Subcutaneous abdominal adipose tissue (tissue), 5 donors: ENCODE data around the gene TPP1.

Experiments used
- H3K27ac ChIP-seq: one replicate; pipeline ENCODE4 v1.7.0; 2013; ENCODE audit warnings: low read depth, mild to moderate bottlenecking, inconsistent platforms, low read length, moderate library complexity
- H3K27me3 ChIP-seq, 5 donors: one replicate each; pipeline ENCODE4 v1.7.0; 2013; ENCODE audit warnings: low read length in 5 of 5, inconsistent platforms in 1 of 5; ENCODE audit not compliant: control insufficient read depth in 5 of 5, insufficient read depth in 4 of 5
- H3K36me3 ChIP-seq, 5 donors: one replicate each; pipeline ENCODE4 v1.7.0; 2013; ENCODE audit warnings: low read length in 5 of 5; ENCODE audit not compliant: control insufficient read depth in 5 of 5, insufficient read depth in 5 of 5
- H3K4me1 ChIP-seq, 5 donors: one replicate each; pipeline ENCODE4 v1.7.0; 2013; ENCODE audit warnings: low read length in 5 of 5, mild to moderate bottlenecking in 3 of 5, moderate library complexity in 1 of 5; ENCODE audit not compliant: control insufficient read depth in 5 of 5, insufficient read depth in 5 of 5
- H3K4me3 ChIP-seq, 5 donors: one replicate each; pipeline ENCODE4 v1.7.0; 2013; ENCODE audit warnings: low read length in 5 of 5, low read depth in 1 of 5
- H3K9ac ChIP-seq, 5 donors: one replicate each; pipeline ENCODE4 v1.7.0; 2013; ENCODE audit warnings: low read length in 5 of 5, mild to moderate bottlenecking in 4 of 5, moderate library complexity in 3 of 5
- H3K9me3 ChIP-seq, 5 donors: one replicate each; pipeline ENCODE4 v1.7.0; 2013; ENCODE audit warnings: low read length in 5 of 5; ENCODE audit not compliant: control insufficient read depth in 5 of 5
- donor health status: healthy.
- donor health status: healthy.
- donor health status: healthy.
- donor health status: healthy.
- donor health status: healthy.

Gene TPP1

DNA sequence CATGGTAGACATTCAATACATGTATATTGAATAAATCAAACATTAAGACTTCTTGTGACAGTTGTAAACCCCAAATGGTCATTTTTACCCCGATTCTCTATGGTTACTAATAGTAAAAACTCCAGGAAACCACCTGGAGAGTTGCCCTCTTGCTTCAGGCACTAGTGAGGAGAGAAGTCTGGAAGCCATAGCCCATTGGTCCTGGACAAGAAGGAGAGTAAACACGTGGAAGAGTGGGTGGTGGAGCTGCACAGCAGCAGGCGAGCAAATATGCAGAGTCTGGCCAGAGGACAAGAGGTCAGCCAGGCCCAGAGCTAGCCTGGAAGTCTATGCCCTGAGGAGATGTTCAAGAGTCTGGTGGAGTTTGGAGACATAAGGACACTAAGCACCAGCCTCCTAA is 18.6 kb upstream of the TPP1 start:
- Histone ChIP-seq H3K4me3 (no peak overlapping the region), H3K9me3 (no peaks in the 10 kb centered on the region), H3K9ac (no peak overlapping the region), H3K27ac (peak overlapping the region; percentile 65), H3K4me1 (peaks cover 7 to 66% (median 36%) of the 10 kb centered on the region in 5 donors), H3K36me3 (peaks cover 0 to 33% (median 23%) of the 10 kb centered on the region in 5 donors), H3K27me3 (no peaks in the 10 kb centered on the region)

- Histone ChIP-seq H3K36me3 (peaks cover 0 to 47% (median 37%) of the 10 kb centered on the region in 5 donors), H3K9ac (peak overlapping the region in 1 of 5 donors; percentile 11), H3K4me1 (peaks cover 7 to 63% (median 35%) of the 10 kb centered on the region in 5 donors), H3K9me3 (no peaks in the 10 kb centered on the region), H3K27me3 (no peaks in the 10 kb centered on the region), H3K4me3 (no peak overlapping the region), H3K27ac (peak overlapping the region; percentile 65)
Observed at GRCh38 chr11:6636480-6636879, 17.3 kb upstream of the TPP1 start.

- Histone ChIP-seq H3K36me3 (peaks cover 0 to 45% (median 39%) of the 10 kb centered on the region in 5 donors), H3K4me1 (peaks cover 7 to 63% (median 32%) of the 10 kb centered on the region in 5 donors), H3K4me3 (peak overlapping the region in 1 of 5 donors; percentile 6), H3K27ac (peak overlapping the region; percentile 65), H3K27me3 (no peaks in the 10 kb centered on the region), H3K9ac (peak overlapping the region in 4 of 5 donors; percentile 11 to 51 (median 39)), H3K9me3 (no peaks in the 10 kb centered on the region)
Observed at GRCh38 chr11:6635082-6635932, 16.1 kb upstream of the TPP1 start.

DNA sequence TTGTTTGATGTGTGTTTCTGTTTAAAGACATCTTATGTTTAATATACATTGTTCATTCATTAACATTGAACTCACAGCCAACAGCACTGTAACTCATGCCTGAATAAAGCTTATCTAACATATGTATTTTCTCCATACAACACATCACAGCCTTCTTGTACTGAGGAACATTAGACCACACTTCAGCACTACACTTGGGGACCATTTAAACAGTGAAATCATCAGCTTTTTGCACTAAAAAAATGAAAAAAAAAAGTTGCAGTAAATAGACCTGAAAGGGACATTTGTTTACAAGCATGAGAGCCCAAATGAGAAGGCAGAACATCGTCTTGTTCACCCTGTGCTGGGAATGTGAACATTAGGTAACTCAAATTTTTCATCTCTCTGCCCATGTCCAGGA is 15.3 kb upstream of the TPP1 start:
- H3K4me3 ChIP-seq: no peak overlapping the region
- no peaks in the 10 kb centered on the region for H3K27me3 ChIP-seq
- H3K36me3 ChIP-seq: peaks cover 0 to 41% (median 38%) of the 10 kb centered on the region in 5 donors
- peak overlapping the region; percentile 65 for H3K27ac ChIP-seq
- H3K9ac ChIP-seq: no peak overlapping the region
- H3K4me1 ChIP-seq: peaks cover 6 to 61% (median 32%) of the 10 kb centered on the region in 5 donors
- no peaks in the 10 kb centered on the region for H3K9me3 ChIP-seq

DNA sequence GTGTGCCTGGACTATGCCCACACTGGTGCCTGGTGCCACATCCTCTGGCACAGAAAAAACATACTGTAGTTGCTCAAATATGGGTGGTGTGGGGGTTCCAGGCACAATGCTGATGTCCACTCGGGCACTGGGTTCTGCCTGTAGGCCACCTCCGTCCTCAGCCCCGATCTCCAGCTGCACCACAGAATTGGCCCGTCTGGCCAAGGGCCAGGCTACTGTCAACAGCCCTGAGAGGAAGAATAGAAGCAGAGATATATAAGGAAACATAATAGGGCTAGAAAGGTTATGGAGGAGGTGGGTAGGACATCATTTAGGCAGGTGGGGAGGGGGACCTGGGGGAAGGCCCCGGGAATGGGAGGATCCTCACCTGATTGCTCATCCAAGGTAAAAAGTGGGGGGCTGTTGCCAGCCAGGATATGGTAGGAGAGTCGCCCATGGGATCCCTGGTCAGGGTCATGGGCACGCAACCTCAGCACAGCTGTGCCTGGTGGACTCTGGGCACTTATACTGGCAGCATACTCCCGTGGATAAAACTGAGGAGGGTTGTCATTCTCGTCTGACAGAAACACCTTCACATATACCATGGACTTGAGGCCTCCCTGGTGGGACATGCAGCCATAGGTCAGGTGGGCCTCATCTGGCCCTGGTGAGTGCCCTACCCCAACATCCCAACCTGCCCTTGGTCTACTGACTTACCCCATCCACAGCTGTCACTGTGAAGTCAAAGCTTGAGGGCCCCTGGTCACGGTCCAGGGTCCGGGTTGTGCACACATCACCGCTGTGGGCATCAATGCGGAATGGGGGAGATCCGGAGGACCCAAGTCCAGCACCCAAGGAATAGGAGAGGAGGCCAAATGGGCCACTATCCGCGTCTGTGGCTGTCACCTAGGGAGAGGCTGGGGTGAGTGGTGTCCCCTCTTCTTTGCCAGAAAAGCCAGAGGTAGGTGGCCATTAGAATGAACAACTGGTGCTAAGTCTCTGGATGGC is 14.5 kb upstream of the TPP1 start:
- H3K9ac ChIP-seq: no peak overlapping the region
- peak overlapping the region; percentile 65 for H3K27ac ChIP-seq
- H3K4me1 ChIP-seq: peaks cover 5 to 53% (median 28%) of the 10 kb centered on the region in 5 donors
- no peaks in the 10 kb centered on the region for H3K27me3 ChIP-seq
- H3K36me3 ChIP-seq: peaks cover 0 to 48% (median 44%) of the 10 kb centered on the region in 5 donors
- no peaks in the 10 kb centered on the region for H3K9me3 ChIP-seq
- H3K4me3 ChIP-seq: no peak overlapping the region

GRCh38 chr11:6632116-6633073 is 13.2 kb upstream of the TPP1 start:
- no peaks in the 10 kb centered on the region for H3K27me3 ChIP-seq
- no peaks in the 10 kb centered on the region for H3K9me3 ChIP-seq
- no peak overlapping the region for H3K27ac ChIP-seq
- peaks cover 0 to 57% (median 53%) of the 10 kb centered on the region in 5 donors for H3K36me3 ChIP-seq
- H3K4me1 ChIP-seq: peaks cover 0 to 40% (median 16%) of the 10 kb centered on the region in 5 donors
- H3K9ac ChIP-seq: no peak overlapping the region
- no peak overlapping the region for H3K4me3 ChIP-seq

GRCh38 chr11:6631361-6631890 is 12.2 kb upstream of the TPP1 start:
- H3K36me3 ChIP-seq: peaks cover 0 to 67% (median 63%) of the 10 kb centered on the region in 5 donors

GRCh38 chr11:6630632-6631291 is 11.5 kb upstream of the TPP1 start:
- H3K36me3 ChIP-seq: peaks cover 0 to 74% (median 70%) of the 10 kb centered on the region in 5 donors
- no peak overlapping the region for H3K4me3 ChIP-seq
- no peak overlapping the region for H3K9ac ChIP-seq
- no peaks in the 10 kb centered on the region for H3K9me3 ChIP-seq
- H3K4me1 ChIP-seq: peaks cover 0 to 26% (median 10%) of the 10 kb centered on the region in 5 donors
- no peak overlapping the region for H3K27ac ChIP-seq
- no peaks in the 10 kb centered on the region for H3K27me3 ChIP-seq

More at GRCh38 chr11:6631361-6631890, 12.2 kb upstream of the TPP1 start:
- H3K4me3 ChIP-seq: no peak overlapping the region
- H3K9ac ChIP-seq: no peak overlapping the region
- H3K27ac ChIP-seq: no peak overlapping the region
- H3K4me1 ChIP-seq: peaks cover 0 to 30% (median 16%) of the 10 kb centered on the region in 5 donors
- no peaks in the 10 kb centered on the region for H3K9me3 ChIP-seq
- no peaks in the 10 kb centered on the region for H3K27me3 ChIP-seq
